Neural progenitor cell (in vitro differentiated cells): Measurements from ENCODE around the gene NAA16. TPM values are rescaled to one million over a fixed set of nuclear protein-coding genes. Genes with fewer than 3 reads are reported as not detected.

Experiments
- DNase-seq: peaks from one replicate; pipeline ENCODE4 v3.0.0-alpha.2; 2016; ENCODE audit warnings: low spot score
- H2AFZ ChIP-seq: fragments of 200-600 bp; sonication (generic); replicated peaks from 2 replicates; pipeline ENCODE4 v1.6.1; 2016; ENCODE audit warnings: antibody characterized with exemption
- H3F3A ChIP-seq: fragments of 200-600 bp; sonication (generic); 2 replicates; pipeline ENCODE4 v1.6.1; 2016; ENCODE audit warnings: antibody characterized with exemption, low read depth
- H3K27ac ChIP-seq: fragments of 200-600 bp; sonication (generic); 2 replicates; pipeline ENCODE4 v1.5.1; 2016; ENCODE audit warnings: mild to moderate bottlenecking
- H3K27me3 ChIP-seq: fragments of 200-600 bp; sonication (generic); 2 replicates; pipeline ENCODE4 v1.6.1; 2016; ENCODE audit warnings: mild to moderate bottlenecking, moderate library complexity
- H3K36me3 ChIP-seq: fragments of 200-600 bp; sonication (generic); 2 replicates; pipeline ENCODE4 v1.5.1; 2016
- H3K4me1 ChIP-seq: fragments of 200-600 bp; sonication (generic); 2 replicates; pipeline ENCODE4 v1.6.1; 2016; ENCODE audit warnings: mixed run types
- H3K4me2 ChIP-seq: fragments of 200-600 bp; sonication (generic); 2 replicates; pipeline ENCODE4 v1.6.1; 2016
- H3K4me3 ChIP-seq: fragments of 200-600 bp; sonication (generic); 2 replicates; pipeline ENCODE4 v1.5.1; 2016
- H3K79me2 ChIP-seq: fragments of 200-600 bp; sonication (generic); 2 replicates; pipeline ENCODE4 v1.6.1; 2016; ENCODE audit warnings: low read depth
- H3K9ac ChIP-seq: fragments of 200-600 bp; sonication (generic); 2 replicates; pipeline ENCODE4 v1.6.1; 2016
- H3K9me3 ChIP-seq: fragments of 200-600 bp; sonication (generic); 2 replicates; pipeline ENCODE4 v1.5.1; 2016; ENCODE audit warnings: low read depth
- H4K20me1 ChIP-seq: fragments of 200-600 bp; sonication (generic); 2 replicates; pipeline ENCODE4 v1.6.1; 2016; ENCODE audit warnings: low read depth
- H3K27ac Mint-ChIP-seq: 3 replicates; pipeline ENCODE4 v1.8.0; 2021; ENCODE audit warnings: mixed read lengths
- H3K27me3 Mint-ChIP-seq: 2 replicates; pipeline ENCODE4 v1.8.0; 2022; ENCODE audit warnings: low read depth, mild to moderate bottlenecking, inconsistent platforms, moderate library complexity, mixed read lengths; ENCODE audit not compliant: insufficient read depth
- H3K36me3 Mint-ChIP-seq: 3 replicates; pipeline ENCODE4 v1.8.0; 2021; ENCODE audit warnings: mixed read lengths
- H3K4me1 Mint-ChIP-seq: 3 replicates; pipeline ENCODE4 v1.8.0; 2021; ENCODE audit warnings: mixed read lengths
- H3K4me3 Mint-ChIP-seq: 3 replicates; pipeline ENCODE4 v1.8.0; 2021; ENCODE audit warnings: mild to moderate bottlenecking, moderate library complexity, mixed read lengths
- H3K9me3 Mint-ChIP-seq: 3 replicates; pipeline ENCODE4 v1.8.0; 2020; ENCODE audit warnings: mixed read lengths
- EZH2 ChIP-seq: fragments of 200-600 bp; sonication (generic); IDR thresholded peaks from 2 replicates; pipeline ENCODE4 v1.6.1; 2017; ENCODE audit warnings: antibody characterized with exemption, mild to moderate bottlenecking, moderate library complexity
- EZH2phosphoT487 ChIP-seq: fragments of 200-600 bp; sonication (generic); IDR thresholded peaks from 2 replicates; pipeline ENCODE4 v1.6.1; 2017; ENCODE audit warnings: antibody characterized with exemption
- total RNA-seq: library from RNA; depleted of rRNA; stranded (reverse); fragments of >200 nt; gene quantifications from 2 replicates; pipeline ENCODE4 v1.2.3, GENCODE V29; 2015; ENCODE audit warnings: low replicate concordance
- TF ChIP-seq, protein P1 (sequence below): fragments of 200-600 bp; sonication (generic); IDR thresholded peaks from 2 replicates; pipeline ENCODE4 v1.5.1; 2017; ENCODE audit warnings: antibody characterized with exemption, mild to moderate bottlenecking

NAA16 gene
- total RNA-seq = 40.7 and 45.3 TPM in 2 replicates

GRCh38 chr13:41310963-41311405, at the start of gene NAA16:
TSS of gene NAA16 (plus strand) at chr13:41311267. CDS start at chr13:41311529, 262 bp downstream.
- H3K36me3 ChIP-seq = no peaks in the 10 kb centered on the region
- Mint-ChIP-seq H3K9me3 (no peaks in the 10 kb centered on the region), H3K27ac (peak within 1 kb of the TSS; percentile 95), H3K27me3 (peaks cover 2% of the 10 kb centered on the region), H3K4me3 (peak within 1 kb of the TSS; percentile 98), H3K4me1 (peaks cover 35% of the 10 kb centered on the region), H3K36me3 (no peaks in the 10 kb centered on the region)
- H3K79me2 ChIP-seq = peaks cover 50% of the 10 kb centered on the region
- H3F3A ChIP-seq = peaks cover 25% of the 10 kb centered on the region
- peak within 1 kb of the TSS; percentile 97 for H3K9ac ChIP-seq
- peaks cover 42% of the 10 kb centered on the region for H4K20me1 ChIP-seq
- peak within 1 kb of the TSS; percentile 84 for H3K4me2 ChIP-seq
- peak within 1 kb of the TSS; percentile 99 for H2AFZ ChIP-seq
- no peaks in the 10 kb centered on the region for H3K27me3 ChIP-seq
- peak; percentile 95 for DNase-seq
- H3K27ac ChIP-seq = peak within 1 kb of the TSS; percentile 95
- no peaks in the 10 kb centered on the region for H3K9me3 ChIP-seq
- TF ChIP-seq EZH2phosphoT487 (no peak), EZH2 (no peak)
- TF ChIP-seq, protein P1, sequence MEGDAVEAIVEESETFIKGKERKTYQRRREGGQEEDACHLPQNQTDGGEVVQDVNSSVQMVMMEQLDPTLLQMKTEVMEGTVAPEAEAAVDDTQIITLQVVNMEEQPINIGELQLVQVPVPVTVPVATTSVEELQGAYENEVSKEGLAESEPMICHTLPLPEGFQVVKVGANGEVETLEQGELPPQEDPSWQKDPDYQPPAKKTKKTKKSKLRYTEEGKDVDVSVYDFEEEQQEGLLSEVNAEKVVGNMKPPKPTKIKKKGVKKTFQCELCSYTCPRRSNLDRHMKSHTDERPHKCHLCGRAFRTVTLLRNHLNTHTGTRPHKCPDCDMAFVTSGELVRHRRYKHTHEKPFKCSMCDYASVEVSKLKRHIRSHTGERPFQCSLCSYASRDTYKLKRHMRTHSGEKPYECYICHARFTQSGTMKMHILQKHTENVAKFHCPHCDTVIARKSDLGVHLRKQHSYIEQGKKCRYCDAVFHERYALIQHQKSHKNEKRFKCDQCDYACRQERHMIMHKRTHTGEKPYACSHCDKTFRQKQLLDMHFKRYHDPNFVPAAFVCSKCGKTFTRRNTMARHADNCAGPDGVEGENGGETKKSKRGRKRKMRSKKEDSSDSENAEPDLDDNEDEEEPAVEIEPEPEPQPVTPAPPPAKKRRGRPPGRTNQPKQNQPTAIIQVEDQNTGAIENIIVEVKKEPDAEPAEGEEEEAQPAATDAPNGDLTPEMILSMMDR = no peak
- peaks cover 29% of the 10 kb centered on the region for H3K4me1 ChIP-seq
- H3K4me3 ChIP-seq = peak within 1 kb of the TSS; percentile 84

GRCh38 chr13:41263261-41263971, 47.7 kb upstream of the NAA16 start, which contains the start of gene MTRF1:
TSS of gene MTRF1 (minus strand) at chr13:41263576. CDS start at chr13:41260907, 2,669 bp downstream.
- Mint-ChIP-seq H3K36me3 (peaks cover 9% of the 10 kb centered on the region), H3K27me3 (no peaks in the 10 kb centered on the region), H3K9me3 (peaks cover 12% of the 10 kb centered on the region), H3K4me3 (peak within 1 kb of the TSS; percentile 97), H3K4me1 (peaks cover 7% of the 10 kb centered on the region), H3K27ac (peak within 1 kb of the TSS; percentile 85)
- no peaks in the 10 kb centered on the region for H4K20me1 ChIP-seq
- peak within 1 kb of the TSS; percentile 97 for H3K4me3 ChIP-seq
- no peaks in the 10 kb centered on the region for H3K27me3 ChIP-seq
- TF ChIP-seq EZH2 (no peak), EZH2phosphoT487 (no peak)
- TF ChIP-seq, protein P1 = no peak
- H3K9ac ChIP-seq = peak within 1 kb of the TSS; percentile 63
- H3F3A ChIP-seq = no peaks in the 10 kb centered on the region
- H2AFZ ChIP-seq = peak within 1 kb of the TSS; percentile 100
- H3K27ac ChIP-seq = no peak within 1 kb of the TSS
- peaks cover 13% of the 10 kb centered on the region for H3K79me2 ChIP-seq
- H3K9me3 ChIP-seq = peaks cover 20% of the 10 kb centered on the region
- H3K36me3 ChIP-seq = peaks cover 10% of the 10 kb centered on the region
- peak within 1 kb of the TSS; percentile 84 for H3K4me2 ChIP-seq
- peak; percentile 82 for DNase-seq
- peaks cover 3% of the 10 kb centered on the region for H3K4me1 ChIP-seq

GRCh38 chr13:41267106-41267505, 44.0 kb upstream of the NAA16 start:
- no peaks in the 10 kb centered on the region for H3F3A ChIP-seq
- Mint-ChIP-seq H3K4me3 (no peak overlapping the region), H3K4me1 (peaks cover 7% of the 10 kb centered on the region), H3K9me3 (peaks cover 29% of the 10 kb centered on the region), H3K27ac (no peak overlapping the region), H3K27me3 (no peaks in the 10 kb centered on the region), H3K36me3 (no peaks in the 10 kb centered on the region)
- DNase-seq = no peak
- H3K36me3 ChIP-seq = peaks cover 12% of the 10 kb centered on the region
- peaks cover 39% of the 10 kb centered on the region for H3K9me3 ChIP-seq
- H3K4me2 ChIP-seq = no peak overlapping the region
- TF ChIP-seq, protein P1 = no peak
- no peak for TF ChIP-seq EZH2
- TF ChIP-seq EZH2phosphoT487 = no peak
- peaks cover 3% of the 10 kb centered on the region for H3K4me1 ChIP-seq
- peaks cover 8% of the 10 kb centered on the region for H3K79me2 ChIP-seq
- no peaks in the 10 kb centered on the region for H4K20me1 ChIP-seq
- H3K27me3 ChIP-seq = no peaks in the 10 kb centered on the region
- no peak overlapping the region for H3K4me3 ChIP-seq
- H3K27ac ChIP-seq = no peak overlapping the region
- H3K9ac ChIP-seq = no peak overlapping the region
- no peak overlapping the region for H2AFZ ChIP-seq
